ENCODE measurements around the gene HGFAC. TPM values are rescaled to one million over a fixed set of nuclear protein-coding genes. Genes with fewer than 3 reads are reported as not detected.

Gene HGFAC
- total and polyA plus RNA-seq, 12 donors = 0.12 to 0.84 (median 0.51) TPM; not detected in 5

GRCh38 chr4:3473181-3473950 is 31.6 kb downstream of the HGFAC start:
- Histone ChIP-seq H3K4me1 (replicated peaks in 1 of 2) (no peaks in the 10 kb centered on the region), H3K27me3 (no peaks in the 10 kb centered on the region), H3K27ac (no peak overlapping the region), H3K9me3 (replicated peaks in 1 of 3) (no peaks in the 10 kb centered on the region), H3K4me3 (no peak overlapping the region), H3K36me3 (replicated peaks in 1 of 2) (no peaks in the 10 kb centered on the region)
- TF ChIP-seq, protein P1, sequence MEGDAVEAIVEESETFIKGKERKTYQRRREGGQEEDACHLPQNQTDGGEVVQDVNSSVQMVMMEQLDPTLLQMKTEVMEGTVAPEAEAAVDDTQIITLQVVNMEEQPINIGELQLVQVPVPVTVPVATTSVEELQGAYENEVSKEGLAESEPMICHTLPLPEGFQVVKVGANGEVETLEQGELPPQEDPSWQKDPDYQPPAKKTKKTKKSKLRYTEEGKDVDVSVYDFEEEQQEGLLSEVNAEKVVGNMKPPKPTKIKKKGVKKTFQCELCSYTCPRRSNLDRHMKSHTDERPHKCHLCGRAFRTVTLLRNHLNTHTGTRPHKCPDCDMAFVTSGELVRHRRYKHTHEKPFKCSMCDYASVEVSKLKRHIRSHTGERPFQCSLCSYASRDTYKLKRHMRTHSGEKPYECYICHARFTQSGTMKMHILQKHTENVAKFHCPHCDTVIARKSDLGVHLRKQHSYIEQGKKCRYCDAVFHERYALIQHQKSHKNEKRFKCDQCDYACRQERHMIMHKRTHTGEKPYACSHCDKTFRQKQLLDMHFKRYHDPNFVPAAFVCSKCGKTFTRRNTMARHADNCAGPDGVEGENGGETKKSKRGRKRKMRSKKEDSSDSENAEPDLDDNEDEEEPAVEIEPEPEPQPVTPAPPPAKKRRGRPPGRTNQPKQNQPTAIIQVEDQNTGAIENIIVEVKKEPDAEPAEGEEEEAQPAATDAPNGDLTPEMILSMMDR (IDR thresholded peaks at IDR 0.05) = no peak
- no peak for TF ChIP-seq POLR2A (IDR thresholded peaks at IDR 0.05)
- WGBS, 4 donors = 88 to 92% (median 89%) methylated on average over 5 to 41 of the region's 41 CpGs
- no peak for DNase-seq
- intact Hi-C loops (cut with DNase I) = no loop called here

DNA sequence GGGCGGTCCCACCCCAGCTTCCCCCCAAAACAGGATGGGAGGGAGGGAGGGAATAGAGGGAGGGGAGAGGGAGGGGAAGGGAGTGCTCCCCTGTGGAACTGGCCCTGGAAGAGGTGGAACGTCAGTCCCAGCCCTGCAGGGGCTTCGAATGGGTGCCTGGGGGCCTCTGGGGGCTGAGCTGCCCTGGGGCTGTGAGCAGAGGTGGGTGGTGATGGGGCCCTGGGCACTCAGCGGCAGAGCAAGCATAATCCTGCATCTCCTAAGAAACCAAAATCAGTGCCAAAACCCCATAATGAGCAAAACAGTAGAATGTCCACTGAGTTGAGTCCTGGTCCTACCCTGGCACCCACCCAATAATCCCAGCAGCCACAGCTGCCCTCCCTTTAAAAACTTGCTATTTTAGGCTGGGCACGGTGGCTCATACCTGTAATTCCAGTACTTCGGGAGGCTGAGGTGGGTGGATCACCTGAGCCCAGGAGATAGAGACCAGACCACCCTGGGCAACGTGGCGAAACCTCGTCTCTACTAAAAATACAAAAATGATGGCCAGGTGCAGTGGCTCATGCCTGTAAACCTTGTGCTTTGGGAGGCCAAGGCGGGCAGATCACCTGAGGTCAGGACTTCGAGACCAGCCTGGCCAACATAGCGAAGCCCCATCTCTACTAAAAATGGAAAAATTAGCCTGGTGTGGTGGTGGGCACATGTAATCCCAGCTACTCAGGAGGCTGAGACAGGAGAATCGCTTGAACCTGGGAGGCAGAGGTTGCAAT is 32.4 kb downstream of the HGFAC start:
- Histone ChIP-seq H3K9me3 (replicated peaks in 1 of 3) (no peaks in the 10 kb centered on the region), H3K27ac (no peak overlapping the region), H3K4me1 (replicated peaks in 1 of 2) (no peaks in the 10 kb centered on the region), H3K36me3 (replicated peaks in 1 of 2) (no peaks in the 10 kb centered on the region), H3K27me3 (no peaks in the 10 kb centered on the region), H3K4me3 (no peak overlapping the region)
- no peak for DNase-seq
- 81 to 95% (median 86%) methylated on average over 10 to 13 of the region's 13 CpGs for WGBS, 4 donors
- TF ChIP-seq POLR2A (IDR thresholded peaks at IDR 0.05) = no peak
- TF ChIP-seq, protein P1 (IDR thresholded peaks at IDR 0.05) = no peak
- intact Hi-C loops (cut with DNase I) = no loop called here

GRCh38 chr4:3475041-3475712 is 33.4 kb downstream of the HGFAC start:
- Histone ChIP-seq H3K27me3 (no peaks in the 10 kb centered on the region), H3K36me3 (replicated peaks in 1 of 2) (no peaks in the 10 kb centered on the region), H3K9me3 (replicated peaks in 1 of 3) (no peaks in the 10 kb centered on the region), H3K27ac (no peak overlapping the region), H3K4me3 (no peak overlapping the region), H3K4me1 (replicated peaks in 1 of 2) (no peaks in the 10 kb centered on the region)
- intact Hi-C loops (cut with DNase I) = no loop called here
- 74 to 82% (median 79%) methylated on average over 9 to 15 of the region's 15 CpGs for WGBS, 4 donors
- DNase-seq = no peak
- TF ChIP-seq POLR2A (IDR thresholded peaks at IDR 0.05) = no peak
- TF ChIP-seq, protein P1 (IDR thresholded peaks at IDR 0.05) = no peak

DNA sequence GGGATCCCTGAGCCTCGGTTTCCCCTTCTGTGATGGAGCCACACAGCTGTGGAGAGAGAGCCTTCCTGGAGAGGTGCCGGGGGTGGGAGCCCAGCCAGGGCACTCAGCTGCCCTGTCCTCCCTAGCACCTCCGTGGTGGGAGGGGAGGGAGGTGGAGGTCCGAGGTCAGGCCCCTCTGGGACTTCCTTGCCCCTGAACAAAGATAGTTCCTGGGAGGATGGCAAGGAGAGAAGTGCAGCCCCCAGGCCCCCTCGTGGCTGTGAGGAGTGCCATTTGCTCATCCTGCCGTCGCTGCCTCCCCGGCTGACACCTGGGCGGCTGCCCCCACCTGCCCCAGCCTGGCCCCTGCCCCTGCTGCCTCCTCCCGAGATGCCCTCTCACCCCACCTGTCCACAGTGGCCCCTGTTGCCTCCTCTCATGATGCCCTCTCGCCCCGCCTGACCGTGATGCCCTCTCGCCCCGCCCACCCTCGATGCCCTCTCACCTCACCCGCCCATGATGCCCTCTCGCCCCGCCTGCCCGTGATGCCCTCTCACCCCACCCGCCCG is 34.0 kb downstream of the HGFAC start:
- no peaks in the 10 kb centered on the region for H3K4me1 ChIP-seq (replicated peaks in 1 of 2)
- H3K36me3 ChIP-seq (replicated peaks in 1 of 2) = no peaks in the 10 kb centered on the region
- no peak for TF ChIP-seq POLR2A (IDR thresholded peaks at IDR 0.05)
- TF ChIP-seq, protein P1 (IDR thresholded peaks at IDR 0.05) = no peak
- no peak overlapping the region for H3K4me3 ChIP-seq
- H3K27me3 ChIP-seq = no peaks in the 10 kb centered on the region
- no peak overlapping the region for H3K27ac ChIP-seq
- DNase-seq = no peak
- H3K9me3 ChIP-seq (replicated peaks in 1 of 3) = no peaks in the 10 kb centered on the region
- WGBS, 4 donors = 72 to 91% (median 82%) methylated on average over 15 to 22 of the region's 22 CpGs
- intact Hi-C loops (cut with DNase I) = no loop called here
